Measurements from ENCODE around the gene TRAF2. TPM values are rescaled to one million over a fixed set of nuclear protein-coding genes. Genes with fewer than 3 reads are reported as not detected.

The TRAF2 gene
- polyA plus RNA-seq, 3 donors from 2014 or later = 7.6 to 32.7 (median 11.0) TPM

- Mint-ChIP-seq H3K9me3 (no peaks in the 10 kb centered on the region), H3K27me3 (ENCODE audit: low read depth in 3 of 3) (peaks cover 0 to 3% (median 0%) of the 10 kb centered on the region in 3 donors), H3K4me1 (peaks cover 20 to 36% of the 10 kb centered on the region in 2 donors), H3K36me3 (no peaks in the 10 kb centered on the region), H3K27ac (peak overlapping the region; percentile 59 to 86 (median 79)), H3K4me3 (peak overlapping the region; percentile 74 to 85 (median 83))
- no peak for DNase-seq
Measured at GRCh38 chr9:136974817-136975535, 88.7 kb downstream of the TRAF2 start.

GRCh38 chr9:136975644-136976043 lies 89.3 kb downstream of the TRAF2 start:
- H3K27ac Mint-ChIP-seq = peak overlapping the region; percentile 59 to 86 (median 79)
- DNase-seq = peak; percentile 62 to 70 (median 66)
- H3K36me3 Mint-ChIP-seq = no peaks in the 10 kb centered on the region
- no peaks in the 10 kb centered on the region for H3K9me3 Mint-ChIP-seq
- H3K4me3 Mint-ChIP-seq = peak overlapping the region; percentile 74 to 85 (median 83)
- H3K4me1 Mint-ChIP-seq = peaks cover 20 to 36% of the 10 kb centered on the region in 2 donors
- H3K27me3 Mint-ChIP-seq (ENCODE audit: low read depth in 3 of 3) = peaks cover 0 to 3% (median 0%) of the 10 kb centered on the region in 3 donors

Other genes starting within 250 kb of the TRAF2 start
- 1 to 10 TPM in 1 of 3 donors, not detected in 2; 1.6 TPM for gene EGFL7, start 223.6 kb upstream of the TRAF2 start, polyA plus RNA-seq
- 10 to 100 TPM; 34.0 to 40.9 (median 35.2) TPM for gene AGPAT2, start 199.1 kb upstream of the TRAF2 start, polyA plus RNA-seq
- gene DIPK1B, start 173.9 kb upstream of the TRAF2 start, polyA plus RNA-seq = under 1 TPM in 1 of 3 donors, not detected in 2; 0.19 TPM
- gene LCN10, start 143.6 kb upstream of the TRAF2 start, polyA plus RNA-seq = not detected
- not detected for gene LCN6, start 138.0 kb upstream of the TRAF2 start, polyA plus RNA-seq
- under 1 TPM in 1 of 3 donors, not detected in 2; 0.62 TPM for gene LCN8, start 128.3 kb upstream of the TRAF2 start, polyA plus RNA-seq
- not detected for gene LCN15, start 122.0 kb upstream of the TRAF2 start, polyA plus RNA-seq
- gene TMEM141, start 95.2 kb upstream of the TRAF2 start, polyA plus RNA-seq = 10 to 100 TPM; 61.2 to 83.3 (median 62.1) TPM
- under 1 TPM; 0.37 to 0.46 (median 0.40) TPM for gene CCDC183, start 90.2 kb upstream of the TRAF2 start, polyA plus RNA-seq
- 10 to 100 TPM in 2 of 3 donors, 1 to 10 TPM in 1; 5.4 to 24.6 (median 11.0) TPM for gene RABL6, start 78.6 kb upstream of the TRAF2 start, polyA plus RNA-seq
- gene AJM1, start 44.0 kb upstream of the TRAF2 start, polyA plus RNA-seq = under 1 TPM; 0.09 to 1.00 (median 0.82) TPM
- 100 to 1,000 TPM; 127 to 212 (median 166) TPM for gene PHPT1, start 37.1 kb upstream of the TRAF2 start, polyA plus RNA-seq
- gene MAMDC4, start 34.2 kb upstream of the TRAF2 start, polyA plus RNA-seq = under 1 TPM in 1 of 3 donors, not detected in 2; 0.19 TPM
- 100 to 1,000 TPM; 309 to 463 (median 411) TPM for gene EDF1, start 20.2 kb upstream of the TRAF2 start, polyA plus RNA-seq
- gene FBXW5, start 58.2 kb downstream of the TRAF2 start, polyA plus RNA-seq = 100 to 1,000 TPM; 120 to 211 (median 120) TPM
- gene C8G, start 58.7 kb downstream of the TRAF2 start, polyA plus RNA-seq = 1 to 10 TPM; 1.7 to 5.1 (median 2.1) TPM
- gene LCN12, start 65.8 kb downstream of the TRAF2 start, polyA plus RNA-seq = not detected
- 100 to 1,000 TPM in 2 of 3 donors, 10 to 100 TPM in 1; 93.2 to 201 (median 164) TPM for gene PTGDS, start 91.0 kb downstream of the TRAF2 start, polyA plus RNA-seq
- not detected for gene LCNL1, start 96.5 kb downstream of the TRAF2 start, polyA plus RNA-seq
- 100 to 1,000 TPM; 135 to 207 (median 182) TPM for gene PAXX, start 105.9 kb downstream of the TRAF2 start, polyA plus RNA-seq
- 100 to 1,000 TPM; 673 to 911 (median 762) TPM for gene CLIC3, start 110.1 kb downstream of the TRAF2 start, polyA plus RNA-seq
- 10 to 100 TPM in 1 of 3 donors, 1 to 10 TPM in 2; 2.2 to 34.5 (median 6.3) TPM for gene ABCA2, start 141.7 kb downstream of the TRAF2 start, polyA plus RNA-seq
- 10 to 100 TPM; 20.6 to 33.0 (median 25.6) TPM for gene FUT7, start 145.6 kb downstream of the TRAF2 start, polyA plus RNA-seq
- 1 to 10 TPM in 2 of 3 donors, under 1 TPM in 1; 0.36 to 1.4 (median 1.1) TPM for gene NPDC1, start 159.7 kb downstream of the TRAF2 start, polyA plus RNA-seq
- not detected for gene ENTPD2, start 167.5 kb downstream of the TRAF2 start, polyA plus RNA-seq
- gene SAPCD2, start 184.0 kb downstream of the TRAF2 start, polyA plus RNA-seq = under 1 TPM; 0.06 to 0.95 (median 0.39) TPM
- gene UAP1L1, start 191.0 kb downstream of the TRAF2 start, polyA plus RNA-seq = 1 to 10 TPM; 1.3 to 1.4 (median 1.4) TPM
- gene MAN1B1, start 200.5 kb downstream of the TRAF2 start, polyA plus RNA-seq = 10 to 100 TPM; 59.7 to 71.8 (median 66.1) TPM
- 100 to 1,000 TPM; 136 to 176 (median 168) TPM for gene DPP7, start 228.2 kb downstream of the TRAF2 start, polyA plus RNA-seq

Measured in immature natural killer cell (primary cell).